Gastrocnemius medialis (tissue), 4 donors: Measurements from ENCODE around the gene SCG5.

Experiments used
- POLR2A ChIP-seq, 2 donors: fragments of 450-650 bp; IDR thresholded peaks; one replicate each; pipeline ENCODE4 v1.6.1; 2017; ENCODE audit warnings: antibody characterized with exemption in 2 of 2, mild to moderate bottlenecking in 2 of 2, moderate library complexity in 2 of 2
- TF ChIP-seq, protein P1 (sequence below), 5 experiments: fragments of 450-650 bp in 3 of 5; fragments of 200-600 bp in 2 of 5; sonication (generic) in 2 of 5; IDR thresholded peaks in 4 of 5; conservative IDR thresholded peaks in 1 of 5; 1 replicate in 4 of 5; 2 replicates in 1 of 5; pipeline ENCODE4 v1.5.1; 2016 to 2019; ENCODE audit warnings: antibody characterized with exemption in 5 of 5, mild to moderate bottlenecking in 3 of 5, moderate library complexity in 3 of 5

DNA sequence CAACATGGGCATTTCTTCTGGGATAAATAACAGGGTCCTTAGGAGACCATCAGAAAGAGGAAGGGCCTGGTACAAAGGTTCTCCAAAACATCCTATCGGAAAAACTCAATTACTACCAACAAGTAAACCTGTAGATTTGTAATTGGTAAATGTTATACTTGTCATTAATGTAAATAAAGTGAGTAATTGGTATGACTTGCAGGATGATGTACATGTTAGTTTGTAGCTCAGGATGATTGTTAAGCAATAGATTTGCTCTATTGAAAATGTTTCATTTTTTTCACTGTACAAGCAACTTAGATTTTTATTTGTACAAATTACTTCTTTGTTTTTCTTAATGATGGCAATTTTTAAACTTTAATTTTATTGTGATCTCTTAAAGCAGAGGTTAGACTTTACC lies 3.8 kb upstream of the SCG5 start:
- TF ChIP-seq, protein P1, sequence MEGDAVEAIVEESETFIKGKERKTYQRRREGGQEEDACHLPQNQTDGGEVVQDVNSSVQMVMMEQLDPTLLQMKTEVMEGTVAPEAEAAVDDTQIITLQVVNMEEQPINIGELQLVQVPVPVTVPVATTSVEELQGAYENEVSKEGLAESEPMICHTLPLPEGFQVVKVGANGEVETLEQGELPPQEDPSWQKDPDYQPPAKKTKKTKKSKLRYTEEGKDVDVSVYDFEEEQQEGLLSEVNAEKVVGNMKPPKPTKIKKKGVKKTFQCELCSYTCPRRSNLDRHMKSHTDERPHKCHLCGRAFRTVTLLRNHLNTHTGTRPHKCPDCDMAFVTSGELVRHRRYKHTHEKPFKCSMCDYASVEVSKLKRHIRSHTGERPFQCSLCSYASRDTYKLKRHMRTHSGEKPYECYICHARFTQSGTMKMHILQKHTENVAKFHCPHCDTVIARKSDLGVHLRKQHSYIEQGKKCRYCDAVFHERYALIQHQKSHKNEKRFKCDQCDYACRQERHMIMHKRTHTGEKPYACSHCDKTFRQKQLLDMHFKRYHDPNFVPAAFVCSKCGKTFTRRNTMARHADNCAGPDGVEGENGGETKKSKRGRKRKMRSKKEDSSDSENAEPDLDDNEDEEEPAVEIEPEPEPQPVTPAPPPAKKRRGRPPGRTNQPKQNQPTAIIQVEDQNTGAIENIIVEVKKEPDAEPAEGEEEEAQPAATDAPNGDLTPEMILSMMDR (IDR thresholded peaks at IDR 0.05 in 4 of 5, conservative IDR thresholded peaks at IDR 0.05 in 1 of 5) = no peak
- no peak for TF ChIP-seq POLR2A (IDR thresholded peaks at IDR 0.05)
